ENCODE results near the gene FAM117A. TPM values are rescaled to one million over a fixed set of nuclear protein-coding genes. Genes with fewer than 3 reads are reported as not detected.

FAM117A gene
- total RNA-seq, 2 experiments from 2014 or later: 23.2 to 26.5 TPM

GRCh38 chr17:49753959-49754391, 10.0 kb downstream of the FAM117A start:
- no peaks in the 10 kb centered on the region for H3K9me3 Mint-ChIP-seq
- no peak overlapping the region for H3K4me3 ChIP-seq (ENCODE audit: low read length)
- H3K9me3 ChIP-seq (ENCODE audit: control insufficient read depth in 1 of 2, insufficient read depth in 1 of 2, low read length in 2 of 2): no peaks in the 10 kb centered on the region
- POLR2A ChIA-PET: interaction anchor here (0.8 to 4.4 kb wide), 3 partner anchors 10 to 14 kb away, joined by 3 to 34 read pairs (median 11); no protein-coding TSS in a partner anchor
- H3K27ac Mint-ChIP-seq: peak overlapping the region; percentile 72
- peaks cover 42% of the 10 kb centered on the region for H3K36me3 ChIP-seq (ENCODE audit: insufficient read depth, low read length)
- H3K27me3 ChIP-seq (ENCODE audit: control insufficient read depth in 1 of 2, insufficient read depth in 2 of 2, low read length in 2 of 2): no peaks in the 10 kb centered on the region
- H3K4me1 ChIP-seq (ENCODE audit: insufficient read depth, low read length): peaks cover 88% of the 10 kb centered on the region
- no peaks in the 10 kb centered on the region for H3K27me3 Mint-ChIP-seq
- intact Hi-C loops (cut with DNase I, micrococcal nuclease): no loop called here
- H3K4me1 Mint-ChIP-seq (ENCODE audit: low read depth): peaks cover 81% of the 10 kb centered on the region
- ATAC-seq (ENCODE audit: poor library complexity): no peak
- CTCF ChIA-PET: no interaction called here
- peak overlapping the region in 1 of 2 donors; percentile 2 for H3K27ac ChIP-seq (ENCODE audit: low read depth in 1 of 2, low read length in 2 of 2)
- H3K4me3 Mint-ChIP-seq: no peak overlapping the region
- DNase-seq: no peak
- peaks cover 75% of the 10 kb centered on the region for H3K36me3 Mint-ChIP-seq (ENCODE audit: low read depth)
- TF ChIP-seq CTCF (IDR thresholded peaks at IDR 0.05): no peak

GRCh38 chr17:49752508-49752907, 11.4 kb downstream of the FAM117A start:
- CTCF ChIA-PET: interaction anchor here (0.8 to 1.0 kb wide), 4 partner anchors 10 to 183 kb away, joined by 3 to 4 read pairs (median 4); partner anchors contain the start of gene SLC35B1
- H3K27me3 ChIP-seq (ENCODE audit: control insufficient read depth in 1 of 2, insufficient read depth in 2 of 2, low read length in 2 of 2): no peaks in the 10 kb centered on the region
- H3K36me3 Mint-ChIP-seq (ENCODE audit: low read depth): peaks cover 74% of the 10 kb centered on the region
- H3K4me3 ChIP-seq (ENCODE audit: low read length): no peak overlapping the region
- peaks cover 31% of the 10 kb centered on the region for H3K36me3 ChIP-seq (ENCODE audit: insufficient read depth, low read length)
- TF ChIP-seq CTCF (IDR thresholded peaks at IDR 0.05): no peak
- H3K9me3 ChIP-seq (ENCODE audit: control insufficient read depth in 1 of 2, insufficient read depth in 1 of 2, low read length in 2 of 2): no peaks in the 10 kb centered on the region
- H3K27ac Mint-ChIP-seq: peak overlapping the region; percentile 72
- H3K4me1 Mint-ChIP-seq (ENCODE audit: low read depth): peaks cover 84% of the 10 kb centered on the region
- no peaks in the 10 kb centered on the region for H3K27me3 Mint-ChIP-seq
- DNase-seq (no peak), ATAC-seq (ENCODE audit: poor library complexity) (no peak)
- H3K9me3 Mint-ChIP-seq: no peaks in the 10 kb centered on the region
- H3K4me3 Mint-ChIP-seq: peak overlapping the region; percentile 39
- H3K4me1 ChIP-seq (ENCODE audit: insufficient read depth, low read length): peaks cover 92% of the 10 kb centered on the region
- POLR2A ChIA-PET: interaction anchor here (0.9 to 6.9 kb wide), 3 partner anchors 8 to 44 kb away, joined by 6 to 218 read pairs (median 11); partner anchors contain the start of genes FAM117A and SLC35B1
- H3K27ac ChIP-seq (ENCODE audit: low read depth in 1 of 2, low read length in 2 of 2): peak overlapping the region in 1 of 2 donors; percentile 46
- intact Hi-C loops (cut with DNase I, micrococcal nuclease): no loop called here

GRCh38 chr17:49749730-49750129, 14.2 kb downstream of the FAM117A start:
- Histone ChIP-seq H3K36me3 (ENCODE audit: insufficient read depth, low read length) (peaks cover 11% of the 10 kb centered on the region), H3K4me1 (ENCODE audit: insufficient read depth, low read length) (peaks cover 90% of the 10 kb centered on the region), H3K4me3 (ENCODE audit: low read length) (no peak overlapping the region), H3K9me3 (ENCODE audit: control insufficient read depth in 1 of 2, insufficient read depth in 1 of 2, low read length in 2 of 2) (no peaks in the 10 kb centered on the region), H3K27me3 (ENCODE audit: control insufficient read depth in 1 of 2, insufficient read depth in 2 of 2, low read length in 2 of 2) (no peaks in the 10 kb centered on the region), H3K27ac (ENCODE audit: low read depth in 1 of 2, low read length in 2 of 2) (peak overlapping the region; percentile 87 to 94)
- H3K4me1 Mint-ChIP-seq (ENCODE audit: low read depth): peaks cover 85% of the 10 kb centered on the region
- no peaks in the 10 kb centered on the region for H3K9me3 Mint-ChIP-seq
- ChIA-PET CTCF (interaction anchor here (1.4 to 4.6 kb wide), 5 partner anchors 10 to 41 kb away, joined by 3 to 19 read pairs (median 7); partner anchors contain the start of genes FAM117A, KAT7 and SLC35B1), POLR2A (interaction anchor here (0.7 to 6.9 kb wide), 7 partner anchors 11 to 128 kb away, joined by 4 to 218 read pairs (median 27); partner anchors contain the start of genes FAM117A, KAT7 and SLC35B1)
- intact Hi-C loops (cut with DNase I, micrococcal nuclease): loop anchor here (1.0 to 10.0 kb wide), 3 partner anchors 10 to 65 kb away; no protein-coding TSS in a partner anchor
- no peaks in the 10 kb centered on the region for H3K27me3 Mint-ChIP-seq
- peaks cover 69% of the 10 kb centered on the region for H3K36me3 Mint-ChIP-seq (ENCODE audit: low read depth)
- no peak for DNase-seq
- TF ChIP-seq CTCF (IDR thresholded peaks at IDR 0.05): no peak
- peak overlapping the region; percentile 40 for H3K4me3 Mint-ChIP-seq
- ATAC-seq (ENCODE audit: poor library complexity): no peak
- peak overlapping the region; percentile 97 for H3K27ac Mint-ChIP-seq

All from CD4-positive, alpha-beta T cell (primary cell).